GM12878 (cell line): Measurements from ENCODE around the gene MMD2. TPM values are rescaled to one million over a fixed set of nuclear protein-coding genes. Genes with fewer than 3 reads are reported as not detected.

Experiments
- BCL3 ChIP-seq: IDR thresholded peaks from 2 replicates; pipeline ENCODE4 v1.6.1; 2011; ENCODE audit warnings: borderline replicate concordance, low read depth, mild to moderate bottlenecking, moderate library complexity, low read length; ENCODE audit not compliant: insufficient read depth, poor library complexity, severe bottlenecking
- CREB1 ChIP-seq: IDR thresholded peaks from 2 replicates; pipeline ENCODE4 v1.6.1; 2012; ENCODE audit warnings: low read depth, mild to moderate bottlenecking, inconsistent platforms
- ETV6 ChIP-seq, 2 experiments: fragments of 450-650 bp in 1 of 2; IDR thresholded peaks in 1 of 2; conservative IDR thresholded peaks in 1 of 2; 2 replicates each; pipeline ENCODE4 v1.6.1; 2014; ENCODE audit warnings: antibody characterized with exemption in 1 of 2, borderline replicate concordance in 1 of 2, low read depth in 1 of 2, mild to moderate bottlenecking in 1 of 2, moderate library complexity in 1 of 2
- MXI1 ChIP-seq: fragments of 150-350 bp; IDR thresholded peaks from 2 replicates; pipeline ENCODE4 v1.6.1; 2011; ENCODE audit warnings: low read depth, mild to moderate bottlenecking, inconsistent platforms, low read length, improper control_type of control experiment
- SUZ12 ChIP-seq: fragments of 200-600 bp; sonication (generic); IDR thresholded peaks from one replicate; pipeline ENCODE4 v1.6.1; 2018; ENCODE audit warnings: antibody characterized with exemption, mild to moderate bottlenecking; ENCODE audit not compliant: unreplicated experiment
- WRNIP1 ChIP-seq: IDR thresholded peaks from 2 replicates; pipeline ENCODE4 v1.6.1; 2011; ENCODE audit warnings: low read depth, low read length, improper control_type of control experiment, borderline replicate concordance
- polyA plus RNA-seq, 11 experiments: library from polyadenylated mRNA; depleted of rRNA in 4 of 11; unstranded in 6 of 11; stranded (reverse) in 5 of 11; fragments of >200 nt; fragmentation: Nextera tagmentation in 4 of 11; fragmentation: Illumina TruSeq in 1 of 11; extraction: Ambion mirVana in 4 of 11; extraction: Trizol in 1 of 11; gene quantifications; 1 replicate in 1 of 11; 2 replicates in 10 of 11; pipeline versions ENCODE4 v1.2.1 to v1.2.3, GENCODE V29; 2011 to 2016; ENCODE audit warnings: inconsistent platforms in 2 of 11, missing spikeins in 2 of 11, low read depth in 1 of 11
- total RNA-seq, 4 experiments: library from RNA; depleted of rRNA in 3 of 4; stranded (reverse); fragments of >200 nt in 3 of 4; fragmentation: Illumina TruSeq in 1 of 4; extraction: Trizol in 1 of 4; gene quantifications; 2 replicates each; pipeline versions ENCODE4 v1.2.1 to v1.2.3, GENCODE V29; 2013 to 2021
- TF ChIP-seq, protein P1 (sequence below): fragments of 150-350 bp; IDR thresholded peaks from 2 replicates; pipeline ENCODE4 v1.6.1; 2016; ENCODE audit warnings: low read depth, low read length

MMD2 gene
- total and polyA plus RNA-seq, 10 of the 15 experiments (the other 5 are each of a cell fraction or from before 2014, with no cell fraction given) = not detected

GRCh38 chr7:5001911-5002310 lies 42.9 kb upstream of the MMD2 start (continued):
- TF ChIP-seq, protein P1, sequence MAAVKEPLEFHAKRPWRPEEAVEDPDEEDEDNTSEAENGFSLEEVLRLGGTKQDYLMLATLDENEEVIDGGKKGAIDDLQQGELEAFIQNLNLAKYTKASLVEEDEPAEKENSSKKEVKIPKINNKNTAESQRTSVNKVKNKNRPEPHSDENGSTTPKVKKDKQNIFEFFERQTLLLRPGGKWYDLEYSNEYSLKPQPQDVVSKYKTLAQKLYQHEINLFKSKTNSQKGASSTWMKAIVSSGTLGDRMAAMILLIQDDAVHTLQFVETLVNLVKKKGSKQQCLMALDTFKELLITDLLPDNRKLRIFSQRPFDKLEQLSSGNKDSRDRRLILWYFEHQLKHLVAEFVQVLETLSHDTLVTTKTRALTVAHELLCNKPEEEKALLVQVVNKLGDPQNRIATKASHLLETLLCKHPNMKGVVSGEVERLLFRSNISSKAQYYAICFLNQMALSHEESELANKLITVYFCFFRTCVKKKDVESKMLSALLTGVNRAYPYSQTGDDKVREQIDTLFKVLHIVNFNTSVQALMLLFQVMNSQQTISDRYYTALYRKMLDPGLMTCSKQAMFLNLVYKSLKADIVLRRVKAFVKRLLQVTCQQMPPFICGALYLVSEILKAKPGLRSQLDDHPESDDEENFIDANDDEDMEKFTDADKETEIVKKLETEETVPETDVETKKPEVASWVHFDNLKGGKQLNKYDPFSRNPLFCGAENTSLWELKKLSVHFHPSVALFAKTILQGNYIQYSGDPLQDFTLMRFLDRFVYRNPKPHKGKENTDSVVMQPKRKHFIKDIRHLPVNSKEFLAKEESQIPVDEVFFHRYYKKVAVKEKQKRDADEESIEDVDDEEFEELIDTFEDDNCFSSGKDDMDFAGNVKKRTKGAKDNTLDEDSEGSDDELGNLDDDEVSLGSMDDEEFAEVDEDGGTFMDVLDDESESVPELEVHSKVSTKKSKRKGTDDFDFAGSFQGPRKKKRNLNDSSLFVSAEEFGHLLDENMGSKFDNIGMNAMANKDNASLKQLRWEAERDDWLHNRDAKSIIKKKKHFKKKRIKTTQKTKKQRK = no peak
- TF ChIP-seq BCL3 (no peak), ETV6 (conservative IDR thresholded peaks at IDR 0.05 in 1 of 2, IDR thresholded peaks at IDR 0.05 in 1 of 2; ENCODE audit: borderline replicate concordance in 1 of 2, low read depth in 1 of 2) (no peak), CREB1 (no peak), MXI1 (no peak), SUZ12 (no peak), WRNIP1 (no peak)
